Neutrophil (primary cell): ENCODE results near the gene PIAS4.

Experiments
- H3K27ac ChIP-seq: fragments of 200-600 bp; sonication (generic); 2 replicates; pipeline ENCODE4 v1.5.1; 2016; ENCODE audit warnings: mild to moderate bottlenecking, moderate library complexity
- H3K27me3 ChIP-seq: fragments of 200-600 bp; sonication (generic); 2 replicates; pipeline ENCODE4 v1.6.0; 2016; ENCODE audit warnings: mild to moderate bottlenecking
- H3K36me3 ChIP-seq: fragments of 200-600 bp; sonication (generic); 2 replicates; pipeline ENCODE4 v1.5.1; 2017
- H3K4me1 ChIP-seq, 2 experiments: fragments of 200-600 bp in 1 of 2; sonication (generic) in 1 of 2; 1 replicate in 1 of 2; 2 replicates in 1 of 2; pipeline versions ENCODE4 v1.5.1 to v1.6.1; 2013 to 2016; ENCODE audit warnings: low read depth in 1 of 2, low read length in 1 of 2, mild to moderate bottlenecking in 1 of 2, moderate library complexity in 1 of 2; ENCODE audit not compliant: control insufficient read depth in 1 of 2, insufficient read depth in 1 of 2
- H3K4me3 ChIP-seq, 2 experiments: fragments of 200-600 bp in 1 of 2; sonication (generic) in 1 of 2; 1 replicate in 1 of 2; 2 replicates in 1 of 2; pipeline ENCODE4 v1.5.1; 2013 to 2016; ENCODE audit warnings: low read depth in 1 of 2, low read length in 1 of 2, mild to moderate bottlenecking in 1 of 2, moderate library complexity in 1 of 2
- H3K9me3 ChIP-seq: fragments of 200-600 bp; sonication (generic); 2 replicates; pipeline ENCODE4 v1.5.1; 2016
- TF ChIP-seq, protein P1 (sequence below): fragments of 200-600 bp; sonication (generic); IDR thresholded peaks from 2 replicates; pipeline ENCODE4 v1.5.1; 2016; ENCODE audit warnings: antibody characterized with exemption

Gene PIAS4

DNA sequence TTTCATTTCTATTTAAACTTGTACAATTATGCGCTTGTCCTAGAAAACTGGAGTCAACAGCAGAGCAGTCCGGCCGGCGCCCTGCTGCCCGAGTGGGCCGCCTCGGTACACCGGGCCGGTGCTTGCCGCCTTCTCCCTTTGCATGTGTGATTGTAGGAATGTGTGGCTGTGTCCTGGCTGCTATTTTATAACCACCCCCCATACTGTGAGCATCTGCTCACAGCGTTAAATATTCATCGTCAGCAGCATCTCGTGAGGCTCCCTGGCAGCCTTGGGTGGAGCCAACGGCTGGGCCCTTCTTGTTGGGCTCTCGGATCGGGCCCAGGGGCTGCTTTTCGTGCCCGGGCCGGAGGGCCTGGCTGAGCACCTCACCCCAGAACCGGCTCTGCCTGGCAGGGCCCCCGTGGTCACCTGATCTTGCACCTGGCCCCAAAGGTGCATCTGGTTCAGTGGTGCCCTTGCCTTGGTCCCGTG is 10.6 kb downstream of the PIAS4 start:
- no peaks in the 10 kb centered on the region for H3K27me3 ChIP-seq
- no peak overlapping the region for H3K27ac ChIP-seq
- H3K4me3 ChIP-seq = no peak overlapping the region
- peaks cover 5 to 7% of the 10 kb centered on the region in 2 experiments for H3K4me1 ChIP-seq
- H3K36me3 ChIP-seq = peaks cover 68% of the 10 kb centered on the region
- H3K9me3 ChIP-seq = no peaks in the 10 kb centered on the region
- TF ChIP-seq, protein P1, sequence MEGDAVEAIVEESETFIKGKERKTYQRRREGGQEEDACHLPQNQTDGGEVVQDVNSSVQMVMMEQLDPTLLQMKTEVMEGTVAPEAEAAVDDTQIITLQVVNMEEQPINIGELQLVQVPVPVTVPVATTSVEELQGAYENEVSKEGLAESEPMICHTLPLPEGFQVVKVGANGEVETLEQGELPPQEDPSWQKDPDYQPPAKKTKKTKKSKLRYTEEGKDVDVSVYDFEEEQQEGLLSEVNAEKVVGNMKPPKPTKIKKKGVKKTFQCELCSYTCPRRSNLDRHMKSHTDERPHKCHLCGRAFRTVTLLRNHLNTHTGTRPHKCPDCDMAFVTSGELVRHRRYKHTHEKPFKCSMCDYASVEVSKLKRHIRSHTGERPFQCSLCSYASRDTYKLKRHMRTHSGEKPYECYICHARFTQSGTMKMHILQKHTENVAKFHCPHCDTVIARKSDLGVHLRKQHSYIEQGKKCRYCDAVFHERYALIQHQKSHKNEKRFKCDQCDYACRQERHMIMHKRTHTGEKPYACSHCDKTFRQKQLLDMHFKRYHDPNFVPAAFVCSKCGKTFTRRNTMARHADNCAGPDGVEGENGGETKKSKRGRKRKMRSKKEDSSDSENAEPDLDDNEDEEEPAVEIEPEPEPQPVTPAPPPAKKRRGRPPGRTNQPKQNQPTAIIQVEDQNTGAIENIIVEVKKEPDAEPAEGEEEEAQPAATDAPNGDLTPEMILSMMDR = no peak

DNA sequence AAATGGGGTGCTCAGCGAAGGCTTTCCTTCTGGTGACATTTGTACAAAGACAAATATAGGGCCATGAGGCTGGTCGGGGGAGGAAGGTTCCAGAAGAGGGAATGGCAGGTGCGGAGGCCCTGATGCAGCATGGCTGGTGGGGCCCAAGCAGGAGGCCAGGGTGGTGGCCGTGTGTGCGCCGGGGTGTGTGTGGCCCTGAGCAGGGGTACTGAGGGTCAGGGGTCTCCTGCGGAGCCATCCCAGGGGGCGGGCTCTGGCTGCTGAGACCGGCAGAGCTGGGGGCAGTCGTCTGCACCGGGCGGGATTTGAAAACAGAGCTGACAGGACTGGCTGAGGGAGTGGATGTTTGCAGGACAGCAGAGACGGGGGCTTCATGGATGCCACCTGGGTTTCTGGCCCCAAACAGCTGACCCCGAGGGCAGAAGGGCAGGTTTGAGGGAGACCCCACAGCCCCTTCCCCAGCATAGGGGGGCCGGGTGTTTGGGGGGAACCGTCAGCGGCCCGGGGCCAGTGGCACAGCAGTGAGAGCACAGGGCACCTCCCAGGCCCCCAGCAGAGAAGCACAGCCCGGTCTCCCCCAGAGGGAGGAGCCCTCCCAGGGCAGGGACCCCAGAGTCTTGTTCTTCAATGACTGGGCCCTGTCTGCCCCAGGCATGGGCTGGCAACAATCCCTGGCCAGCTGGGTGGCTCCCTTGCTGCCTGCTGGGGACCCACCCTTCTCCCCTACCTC is 11.4 kb downstream of the PIAS4 start:
- H3K4me3 ChIP-seq = no peak overlapping the region
- peaks cover 5 to 7% of the 10 kb centered on the region in 2 experiments for H3K4me1 ChIP-seq
- H3K27ac ChIP-seq = no peak overlapping the region
- H3K9me3 ChIP-seq = no peaks in the 10 kb centered on the region
- H3K27me3 ChIP-seq = no peaks in the 10 kb centered on the region
- peaks cover 68% of the 10 kb centered on the region for H3K36me3 ChIP-seq
- TF ChIP-seq, protein P1 = no peak

DNA sequence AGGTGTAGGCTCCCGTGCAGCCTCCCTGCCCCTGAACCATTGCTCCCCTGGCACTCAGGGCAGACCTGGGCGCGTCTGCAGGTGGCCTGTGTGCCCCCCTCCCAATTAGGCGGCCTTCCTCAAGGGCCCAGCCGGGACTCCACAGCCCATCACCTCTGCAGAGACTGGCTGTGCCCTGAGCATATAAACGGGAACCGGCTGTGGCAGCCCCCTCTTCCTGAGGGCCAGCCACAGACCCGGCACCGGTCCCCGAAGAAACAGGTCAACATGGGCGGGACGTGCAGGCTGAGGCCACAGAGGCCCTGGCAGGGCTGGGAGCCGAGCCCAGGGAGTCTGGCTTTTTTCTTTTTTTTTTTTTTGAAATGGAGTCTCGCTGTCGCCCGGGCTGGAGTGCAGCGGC is 12.0 kb downstream of the PIAS4 start:
- Histone ChIP-seq H3K4me3 (no peak overlapping the region), H3K9me3 (no peaks in the 10 kb centered on the region), H3K36me3 (peaks cover 68% of the 10 kb centered on the region), H3K27ac (no peak overlapping the region), H3K4me1 (peaks cover 3 to 4% of the 10 kb centered on the region in 2 experiments), H3K27me3 (no peaks in the 10 kb centered on the region)
- TF ChIP-seq, protein P1 = no peak

DNA sequence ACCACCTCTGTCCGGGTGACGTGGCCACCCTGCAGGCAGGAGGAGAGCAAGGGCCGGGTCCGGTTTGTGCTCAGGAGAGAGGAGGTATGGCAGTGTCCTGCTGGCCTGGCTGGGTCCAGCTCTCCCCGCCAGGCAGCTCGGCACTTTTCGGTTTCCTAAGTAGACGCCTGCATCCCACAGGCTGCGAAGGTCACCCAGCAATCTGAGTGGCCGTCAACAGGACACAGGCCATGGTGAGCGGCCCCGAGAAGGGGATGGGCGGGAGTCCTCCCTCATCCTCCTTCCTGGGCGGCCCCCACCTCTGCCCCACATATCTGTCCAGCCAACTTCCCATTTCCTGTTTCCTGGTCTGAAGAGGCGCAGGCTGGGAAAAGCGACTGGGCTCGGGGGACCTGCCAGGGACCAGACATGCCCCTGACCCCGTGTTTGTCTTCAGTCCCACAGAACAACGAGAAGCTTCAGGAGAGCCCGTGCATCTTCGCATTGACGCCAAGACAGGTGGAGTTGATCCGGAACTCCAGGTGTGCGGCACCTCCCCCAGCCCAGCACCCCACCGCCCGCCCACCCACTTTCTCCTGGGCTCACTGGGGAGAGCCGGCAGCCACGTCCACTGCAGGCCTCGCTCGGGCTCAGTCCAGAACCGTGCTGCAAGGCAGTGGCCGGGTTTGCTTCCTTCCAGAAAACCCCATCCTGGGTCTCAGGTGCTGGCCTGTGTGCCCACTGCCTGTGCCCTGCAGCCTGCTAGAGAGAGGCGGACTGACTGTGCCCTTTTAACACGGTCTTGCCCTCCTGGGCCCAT is 16.3 kb downstream of the PIAS4 start:
- Histone ChIP-seq H3K27me3 (no peaks in the 10 kb centered on the region), H3K4me1 (no peaks in the 10 kb centered on the region), H3K9me3 (no peaks in the 10 kb centered on the region), H3K36me3 (peaks cover 55% of the 10 kb centered on the region), H3K4me3 (no peak overlapping the region), H3K27ac (no peak overlapping the region)
- TF ChIP-seq, protein P1 = no peak

DNA sequence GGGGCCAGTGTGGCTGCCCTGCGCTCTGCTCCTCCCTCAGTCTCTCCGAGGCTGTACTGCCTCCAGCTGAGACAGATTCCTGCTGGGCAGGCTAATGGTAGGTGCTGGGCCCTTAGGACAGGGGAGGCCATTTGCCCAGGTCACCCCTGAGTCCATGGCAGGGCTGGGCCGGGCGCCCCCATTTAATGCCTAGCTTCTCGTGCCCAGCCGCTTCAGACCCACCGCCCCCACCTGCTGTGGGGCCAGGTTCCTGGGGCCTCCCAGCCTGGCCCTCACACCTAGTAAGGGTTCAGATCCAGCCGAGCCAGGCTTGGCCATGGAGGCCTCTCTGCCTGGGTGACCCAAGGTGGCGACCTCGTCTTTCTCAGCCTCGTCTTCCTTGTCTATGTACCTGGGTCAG is 17.8 kb downstream of the PIAS4 start:
- TF ChIP-seq, protein P1 = no peak
- H3K4me3 ChIP-seq = no peak overlapping the region
- H3K27me3 ChIP-seq = no peaks in the 10 kb centered on the region
- peaks cover 59% of the 10 kb centered on the region for H3K36me3 ChIP-seq
- H3K4me1 ChIP-seq = no peaks in the 10 kb centered on the region
- H3K27ac ChIP-seq = no peak overlapping the region
- no peaks in the 10 kb centered on the region for H3K9me3 ChIP-seq
